IMR-90 (cell line): ENCODE results near the gene GABRA4. TPM values are rescaled to one million over a fixed set of nuclear protein-coding genes. Genes with fewer than 3 reads are reported as not detected.

ENCODE experiments used
- FOS ChIP-seq: fragments of 150-350 bp; IDR thresholded peaks from 2 replicates; pipeline ENCODE4 v1.6.1; 2016; ENCODE audit warnings: low read depth, low read length
- MAZ ChIP-seq: IDR thresholded peaks from 2 replicates; pipeline ENCODE4 v1.6.1; 2012; ENCODE audit warnings: low read depth, mild to moderate bottlenecking, low read length, improper control_type of control experiment, moderate library complexity, borderline replicate concordance
- polyA plus RNA-seq, 3 experiments: library from polyadenylated mRNA; depleted of rRNA; stranded (reverse); fragments of >200 nt; gene quantifications; 2 replicates each; pipeline ENCODE4 v1.2.3, GENCODE V29; 2012; ENCODE audit warnings: low replicate concordance in 1 of 3
- total RNA-seq: library from RNA; depleted of rRNA; stranded (reverse); fragments of >200 nt; gene quantifications from 2 replicates; pipeline ENCODE4 v1.2.3, GENCODE V29; 2012
- TF ChIP-seq, protein P1 (sequence below): conservative IDR thresholded peaks from 2 replicates; pipeline ENCODE4 v1.5.1; 2012; ENCODE audit warnings: mild to moderate bottlenecking, low read depth, low read length, improper control_type of control experiment

Gene GABRA4
- total and polyA plus RNA-seq, 2 of the 4 experiments (the other 2 are of a cell fraction): 1.1 to 1.8 TPM

DNA sequence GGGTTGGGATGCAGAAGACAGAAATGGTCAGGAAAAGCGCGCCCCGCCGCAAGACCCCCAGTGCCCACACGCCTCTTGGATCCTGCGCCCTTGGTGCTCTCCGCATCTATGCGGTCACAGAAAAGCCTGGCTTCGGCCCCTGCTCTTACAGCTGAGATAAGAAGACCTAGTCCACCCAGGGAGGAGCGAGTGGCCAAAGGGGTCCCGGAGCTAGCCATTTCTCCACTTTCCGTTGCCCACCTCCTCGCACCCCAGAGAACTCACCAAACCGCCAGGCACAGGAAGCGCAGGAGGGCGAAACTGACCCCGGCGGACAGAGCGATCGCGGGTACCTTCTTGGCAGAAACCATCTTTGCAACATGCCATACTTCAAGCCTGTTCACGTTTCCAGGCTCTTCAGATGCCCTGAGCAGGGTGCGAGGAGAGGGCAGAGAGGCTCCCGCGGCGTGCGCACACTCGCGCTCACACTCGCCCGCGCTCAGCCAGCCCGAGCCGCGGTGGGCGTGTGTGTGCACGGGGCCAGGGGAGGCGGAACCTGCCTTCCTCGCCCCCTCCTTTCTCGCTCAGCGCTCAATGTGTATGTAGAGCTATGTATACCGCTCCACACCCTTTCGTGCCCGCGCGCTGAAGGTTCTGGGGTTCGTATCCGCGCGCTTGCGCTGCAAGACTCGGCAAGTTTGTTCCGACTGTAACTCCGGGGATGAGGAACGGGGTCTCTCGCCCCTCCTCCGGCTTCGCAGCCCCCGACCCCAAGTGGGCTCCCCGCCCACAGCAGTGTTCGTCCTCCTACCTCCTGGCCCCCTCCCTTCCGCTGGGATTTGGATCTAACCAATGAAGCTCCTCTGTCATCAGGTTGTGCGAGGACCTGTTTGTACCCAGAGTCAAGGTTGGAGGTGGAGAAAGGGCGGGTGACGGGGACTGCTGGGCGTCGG lies at the start of gene GABRA4 (continued):
- TF ChIP-seq, protein P1, sequence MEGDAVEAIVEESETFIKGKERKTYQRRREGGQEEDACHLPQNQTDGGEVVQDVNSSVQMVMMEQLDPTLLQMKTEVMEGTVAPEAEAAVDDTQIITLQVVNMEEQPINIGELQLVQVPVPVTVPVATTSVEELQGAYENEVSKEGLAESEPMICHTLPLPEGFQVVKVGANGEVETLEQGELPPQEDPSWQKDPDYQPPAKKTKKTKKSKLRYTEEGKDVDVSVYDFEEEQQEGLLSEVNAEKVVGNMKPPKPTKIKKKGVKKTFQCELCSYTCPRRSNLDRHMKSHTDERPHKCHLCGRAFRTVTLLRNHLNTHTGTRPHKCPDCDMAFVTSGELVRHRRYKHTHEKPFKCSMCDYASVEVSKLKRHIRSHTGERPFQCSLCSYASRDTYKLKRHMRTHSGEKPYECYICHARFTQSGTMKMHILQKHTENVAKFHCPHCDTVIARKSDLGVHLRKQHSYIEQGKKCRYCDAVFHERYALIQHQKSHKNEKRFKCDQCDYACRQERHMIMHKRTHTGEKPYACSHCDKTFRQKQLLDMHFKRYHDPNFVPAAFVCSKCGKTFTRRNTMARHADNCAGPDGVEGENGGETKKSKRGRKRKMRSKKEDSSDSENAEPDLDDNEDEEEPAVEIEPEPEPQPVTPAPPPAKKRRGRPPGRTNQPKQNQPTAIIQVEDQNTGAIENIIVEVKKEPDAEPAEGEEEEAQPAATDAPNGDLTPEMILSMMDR: no peak
- TF ChIP-seq FOS (no peak), MAZ (no peak)
